GM19468 (cell line): ENCODE measurements around the gene ABI2.
"Not testable (repeated sequence)": the region's sequence is repeated elsewhere in the genome, so short reads cannot be mapped to it uniquely, and the experiment has no call there.

Experiments used
- ATAC-seq: cut with Tn5 transposase; IDR thresholded peaks from one replicate; pipeline ENCODE4 v1.9.1; 2021; ENCODE audit warnings: mild to moderate bottlenecking, moderate library complexity, moderate number of reproducible peaks; ENCODE audit not compliant: unreplicated experiment; ENCODE audit errors: extremely low read depth

The ABI2 gene

DNA sequence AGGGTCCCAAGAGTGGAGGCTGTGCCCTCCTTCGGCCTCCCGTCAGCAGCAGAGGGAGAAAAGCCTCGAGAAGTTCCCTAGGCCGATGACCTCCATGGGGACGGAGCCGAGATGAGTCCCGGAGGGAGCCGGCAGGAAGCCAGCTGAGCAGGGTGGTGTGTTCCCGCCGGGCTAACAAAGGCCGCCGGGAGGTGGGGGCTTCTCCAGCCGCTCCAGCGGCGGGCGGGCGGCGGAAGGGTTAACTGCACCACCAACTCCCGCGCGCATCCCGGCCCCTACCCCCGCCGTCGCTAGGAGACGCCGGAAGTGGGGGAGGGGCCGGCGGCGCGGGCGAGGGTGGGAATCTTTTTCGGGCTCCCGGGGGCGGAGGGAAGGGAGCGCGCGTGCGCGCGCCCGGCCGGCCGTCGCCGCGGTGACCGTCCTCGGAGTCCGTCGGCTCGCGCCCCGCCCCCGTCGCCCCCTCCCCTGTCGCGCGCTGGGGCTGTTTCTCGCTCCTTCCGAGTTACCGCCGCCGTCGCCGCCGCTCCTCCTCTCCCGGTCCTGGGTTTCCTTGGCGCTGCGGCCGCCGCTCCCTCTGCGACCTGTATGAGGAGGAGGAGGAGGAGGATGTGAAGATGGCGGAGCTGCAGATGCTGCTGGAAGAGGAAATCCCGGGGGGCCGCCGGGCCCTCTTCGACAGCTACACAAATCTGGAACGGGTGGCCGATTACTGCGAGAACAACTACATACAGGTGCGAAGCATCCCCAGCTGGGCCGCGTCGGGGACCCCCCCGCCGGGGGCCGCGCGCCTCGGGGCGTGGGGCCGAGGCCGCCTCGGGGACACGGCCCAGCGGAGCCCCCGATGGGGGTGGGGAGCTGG lies at the start of gene ABI2:
Gene ABI2, plus strand, starts transcription at position 494 of the 859 bp plus-strand sequence. Its CDS starts 121 bp downstream, at position 615.
- no peak for ATAC-seq

DNA sequence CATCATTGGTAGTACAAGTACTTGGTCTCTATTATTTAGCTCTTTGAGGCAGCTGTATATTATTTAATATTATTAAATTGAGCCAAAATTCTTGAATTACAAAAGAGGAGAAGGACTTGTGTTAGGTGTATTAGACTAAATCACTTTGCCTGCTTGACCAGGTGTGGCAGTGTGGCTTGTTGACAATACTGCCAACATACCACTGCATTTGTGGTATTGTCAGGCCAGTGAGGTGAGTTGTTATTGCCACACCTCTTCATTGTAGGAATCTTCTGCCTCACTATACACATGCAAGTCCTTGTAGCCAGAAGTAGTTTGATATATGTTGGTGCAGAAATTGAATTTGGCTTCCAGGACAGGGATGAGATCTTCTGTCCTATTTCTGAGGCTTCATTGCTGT lies 48.9 kb upstream of the ABI2 start:
- no peak for ATAC-seq

DNA sequence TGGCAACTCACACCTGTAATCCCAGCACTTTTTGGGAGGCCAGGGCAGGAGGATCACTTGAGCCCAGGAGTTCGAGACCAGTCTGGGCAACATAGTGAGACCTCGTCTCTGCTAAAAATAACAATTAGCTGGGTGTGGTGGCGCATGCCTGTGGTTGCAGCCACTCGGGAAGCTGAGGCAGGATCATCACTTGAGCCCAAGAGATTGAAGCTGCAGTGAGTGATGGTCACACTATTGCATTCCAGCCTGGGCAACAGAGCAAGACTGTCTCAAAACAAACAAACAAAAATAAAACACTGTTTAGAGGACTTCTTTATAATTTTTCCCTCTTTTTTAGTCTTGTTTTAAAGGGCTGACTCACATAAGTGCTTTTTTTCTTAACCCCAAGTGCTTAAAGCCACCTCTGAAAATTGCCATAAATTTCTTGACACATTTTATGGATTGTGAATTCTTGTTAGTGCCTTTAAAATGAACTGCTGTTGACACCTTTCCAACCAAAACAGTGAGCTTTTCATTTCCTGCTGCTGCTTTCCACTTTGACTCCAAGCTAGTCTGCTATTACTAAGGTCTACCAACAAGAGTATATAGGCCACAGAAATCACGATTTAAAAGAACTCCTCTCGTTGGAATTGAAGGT lies 47.6 kb upstream of the ABI2 start:
- no peak for ATAC-seq

DNA sequence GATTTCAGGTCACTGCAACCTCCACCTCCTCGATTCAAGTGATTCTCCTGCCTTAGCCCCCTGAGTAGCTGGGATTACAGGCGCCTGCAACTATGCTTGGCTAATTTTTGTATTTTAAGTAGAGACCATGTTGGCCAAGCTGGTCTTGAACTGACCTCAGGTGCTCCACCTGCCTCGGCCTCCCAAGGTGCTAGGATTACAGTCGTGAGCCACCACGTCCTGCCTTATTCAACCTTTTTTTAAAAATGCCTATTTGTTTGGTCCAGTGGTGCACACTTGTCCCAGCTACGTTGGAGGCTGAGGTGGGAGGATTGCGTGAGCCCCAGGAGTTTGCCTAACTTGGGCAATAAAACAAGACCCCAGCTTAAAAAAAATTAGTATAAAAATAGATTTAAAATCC lies 46.1 kb upstream of the ABI2 start:
- ATAC-seq = no peak

DNA sequence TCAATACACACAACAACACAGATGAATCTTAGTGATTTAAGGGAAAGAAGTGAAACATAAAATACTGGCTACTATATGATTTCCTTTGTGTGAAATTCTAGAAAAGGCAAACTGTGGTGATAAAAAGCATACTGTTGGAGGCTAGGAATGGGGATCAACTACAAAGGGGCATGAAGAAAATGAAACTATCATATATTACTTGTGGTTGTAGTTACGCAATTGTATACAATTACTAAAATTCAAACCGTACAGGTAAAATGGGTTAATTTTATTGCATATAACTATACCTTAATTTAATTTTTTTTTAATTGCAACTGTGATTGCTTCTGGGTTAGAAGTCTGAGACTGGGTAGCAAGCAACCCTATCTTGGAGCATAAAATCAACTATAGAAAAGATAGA lies 41.7 kb upstream of the ABI2 start:
- no peak for ATAC-seq

DNA sequence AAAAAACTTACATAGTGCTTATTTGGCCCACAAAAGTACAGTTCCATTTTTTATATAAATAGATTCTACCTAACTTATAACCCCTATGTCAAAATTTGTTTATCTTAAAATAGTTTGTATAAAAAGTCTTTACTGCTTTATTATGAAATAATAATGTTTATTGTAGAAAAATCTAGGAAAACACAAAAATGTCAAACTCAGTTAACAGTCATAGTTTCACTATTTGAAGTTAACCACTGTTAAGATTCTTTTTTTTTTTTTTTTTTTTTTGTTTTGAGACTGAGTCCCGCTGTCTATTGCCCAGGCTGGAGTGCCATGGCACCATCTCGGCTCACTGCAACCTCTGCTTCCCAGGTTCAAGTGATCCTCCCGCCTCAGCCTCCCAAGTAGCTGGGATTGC lies 26.5 kb upstream of the ABI2 start:
- no peak for ATAC-seq

DNA sequence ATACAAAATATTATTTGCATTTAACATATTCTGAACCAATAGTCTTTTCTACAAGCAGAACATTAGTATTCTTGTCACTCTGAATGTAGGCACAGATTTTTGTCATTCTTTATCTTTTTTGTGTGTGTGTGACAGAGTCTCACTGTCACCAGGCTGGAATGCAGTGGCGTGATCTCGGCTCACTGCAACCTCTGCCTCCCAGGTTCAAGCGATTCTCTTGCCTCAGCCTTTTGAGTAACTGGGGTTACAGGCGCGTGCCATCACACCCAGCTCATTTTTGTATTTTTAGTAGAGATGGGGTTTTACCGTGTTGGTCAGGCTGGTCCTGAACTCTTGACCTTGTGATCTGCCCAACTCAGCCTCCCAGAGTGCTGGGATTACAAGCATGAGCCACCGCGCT lies 25.6 kb upstream of the ABI2 start:
- not testable (repeated sequence) for ATAC-seq

DNA sequence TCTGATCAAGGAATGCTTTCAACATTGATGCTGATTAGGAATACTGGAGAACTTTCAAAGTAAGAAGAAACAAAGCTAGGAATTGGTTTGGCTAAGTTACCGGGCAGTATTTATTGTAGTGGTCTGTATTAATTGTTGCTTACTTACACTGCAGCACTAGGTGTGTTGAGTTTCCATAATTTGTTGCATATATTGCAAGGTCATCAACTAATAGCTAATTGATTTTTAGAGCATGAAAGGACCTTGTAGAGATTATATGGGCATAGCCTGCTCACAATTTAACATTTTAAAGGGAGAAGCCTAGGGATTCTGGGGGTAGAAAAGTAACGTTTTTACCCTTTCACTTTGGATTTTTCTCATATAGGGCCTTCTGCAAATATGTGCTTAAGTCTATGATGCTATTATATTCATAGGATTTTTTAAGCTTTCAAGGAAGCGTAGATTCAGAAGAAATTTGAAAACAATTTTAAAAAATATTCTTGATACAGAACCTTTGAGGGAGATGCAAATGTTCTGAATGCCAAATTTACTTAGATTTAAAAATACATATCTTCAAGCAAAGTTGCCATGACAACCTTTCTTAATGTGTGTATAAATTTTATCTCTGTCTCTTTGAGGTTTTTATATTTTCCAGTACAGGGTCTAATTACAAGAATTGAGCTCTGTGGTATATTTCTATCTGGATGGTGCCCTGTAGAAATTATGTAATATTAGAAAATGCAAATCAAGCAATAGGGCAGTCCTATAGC lies 17.3 kb upstream of the ABI2 start:
- ATAC-seq = no peak

DNA sequence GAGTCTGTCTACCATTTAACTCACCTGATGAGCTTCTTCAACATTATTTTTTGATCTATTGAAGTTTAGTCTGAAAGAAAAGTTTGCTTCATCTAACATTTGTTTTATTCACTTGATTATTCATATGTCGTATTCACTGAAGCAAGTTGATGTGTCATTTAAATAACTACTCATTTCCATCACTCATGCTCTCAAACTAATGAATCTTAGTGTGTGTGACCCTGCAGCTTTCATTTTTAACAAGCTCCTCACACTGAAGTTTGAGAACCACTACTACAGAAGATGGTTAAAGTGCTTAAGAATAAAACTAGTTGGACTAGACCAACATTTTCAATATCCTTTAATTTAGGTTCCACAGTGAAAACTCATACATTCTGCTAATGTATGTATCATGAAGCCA lies 1.8 kb upstream of the ABI2 start:
- ATAC-seq = no peak

DNA sequence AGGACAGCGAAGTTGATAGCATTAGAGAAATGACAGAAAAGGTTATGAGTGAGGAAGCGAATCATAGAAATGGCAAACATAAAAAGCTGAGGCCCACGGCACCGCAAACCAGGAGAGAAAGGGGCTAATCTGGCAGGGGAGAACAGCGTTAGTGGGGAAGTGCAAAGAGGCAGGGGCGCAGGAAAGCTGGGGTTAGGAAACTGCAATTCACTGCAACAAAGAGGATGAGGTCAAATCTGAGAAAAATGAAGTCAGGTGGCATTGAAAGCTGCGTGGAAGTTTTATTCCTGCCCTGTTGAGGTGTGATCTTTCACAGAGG lies 653 bp upstream of the ABI2 start:
- no peak for ATAC-seq

DNA sequence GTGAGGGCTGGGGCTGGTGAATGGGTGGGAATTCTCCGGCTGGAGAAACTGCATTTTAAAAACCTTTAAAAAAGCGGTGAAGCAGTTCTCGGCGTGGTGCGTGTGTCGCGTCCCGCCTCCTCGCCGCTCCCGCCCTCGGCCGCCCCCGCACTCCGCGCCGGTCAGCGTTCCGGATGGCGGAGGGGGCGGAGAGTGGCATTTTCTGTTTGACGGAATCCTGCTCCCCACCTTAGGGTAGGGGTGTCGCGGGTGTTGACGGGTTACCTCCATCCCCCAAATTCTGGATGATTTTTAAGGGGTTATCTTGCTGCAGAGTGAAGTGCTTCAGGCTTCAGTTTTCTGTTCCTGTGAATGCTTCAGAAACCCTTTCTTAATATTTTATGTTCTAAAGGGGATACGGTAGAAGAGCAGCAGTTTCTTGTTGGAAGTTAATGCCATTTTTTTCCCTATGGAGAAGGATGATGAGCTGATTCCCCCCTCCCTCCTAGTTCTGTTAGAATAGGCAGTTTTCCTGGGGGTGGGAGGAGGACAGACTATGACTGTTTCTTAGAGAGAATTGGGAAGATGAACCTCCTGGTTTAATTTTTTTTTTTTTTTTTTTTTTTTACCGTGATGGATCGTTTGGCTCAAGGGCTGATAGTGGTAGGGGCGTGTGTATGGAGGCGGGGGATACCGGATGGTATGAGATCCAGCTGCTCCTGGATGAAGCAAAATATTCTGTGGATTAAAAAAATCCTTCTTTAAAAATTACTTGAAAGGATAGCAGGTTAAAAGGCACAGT lies 756 bp downstream of the ABI2 start:
- ATAC-seq = no peak

DNA sequence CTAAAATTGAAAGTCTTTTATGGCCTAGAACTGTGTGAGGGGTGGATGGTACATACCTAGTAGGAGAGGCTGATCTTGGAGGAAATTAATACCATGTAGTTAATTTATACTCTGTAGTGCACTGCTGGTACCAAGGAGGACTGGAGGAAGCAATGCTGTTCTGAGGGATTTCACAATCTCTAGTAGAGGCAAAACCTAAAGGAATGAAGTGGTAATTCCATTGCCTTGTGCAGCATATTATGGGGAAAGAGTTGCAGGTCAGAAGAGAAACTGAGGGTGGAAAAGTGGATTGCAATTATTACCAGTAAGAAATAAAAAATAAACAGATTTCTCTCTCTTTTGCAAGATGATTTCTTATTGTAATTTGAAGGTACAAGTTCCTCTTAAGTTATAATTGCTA lies 2.2 kb downstream of the ABI2 start:
- ATAC-seq = no peak

DNA sequence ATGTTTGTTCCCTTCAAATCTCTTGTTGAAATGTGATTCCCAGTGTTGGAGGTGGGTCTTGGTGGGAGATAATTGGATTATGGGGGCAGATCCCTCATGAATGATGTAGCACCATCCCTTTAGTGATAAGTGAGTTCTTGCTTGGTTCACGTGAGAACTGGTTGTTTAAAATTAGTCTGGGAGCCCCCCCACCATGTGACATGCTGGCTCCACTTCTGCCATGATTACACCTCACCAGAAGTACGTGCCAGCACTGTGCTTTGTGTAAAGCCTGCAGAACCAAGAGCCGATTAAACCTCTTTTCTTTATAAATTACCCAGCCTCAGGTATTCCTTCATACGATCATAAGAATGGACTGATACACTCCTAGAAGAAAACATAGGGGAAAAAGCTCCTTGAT lies 10.1 kb downstream of the ABI2 start:
- no peak for ATAC-seq

DNA sequence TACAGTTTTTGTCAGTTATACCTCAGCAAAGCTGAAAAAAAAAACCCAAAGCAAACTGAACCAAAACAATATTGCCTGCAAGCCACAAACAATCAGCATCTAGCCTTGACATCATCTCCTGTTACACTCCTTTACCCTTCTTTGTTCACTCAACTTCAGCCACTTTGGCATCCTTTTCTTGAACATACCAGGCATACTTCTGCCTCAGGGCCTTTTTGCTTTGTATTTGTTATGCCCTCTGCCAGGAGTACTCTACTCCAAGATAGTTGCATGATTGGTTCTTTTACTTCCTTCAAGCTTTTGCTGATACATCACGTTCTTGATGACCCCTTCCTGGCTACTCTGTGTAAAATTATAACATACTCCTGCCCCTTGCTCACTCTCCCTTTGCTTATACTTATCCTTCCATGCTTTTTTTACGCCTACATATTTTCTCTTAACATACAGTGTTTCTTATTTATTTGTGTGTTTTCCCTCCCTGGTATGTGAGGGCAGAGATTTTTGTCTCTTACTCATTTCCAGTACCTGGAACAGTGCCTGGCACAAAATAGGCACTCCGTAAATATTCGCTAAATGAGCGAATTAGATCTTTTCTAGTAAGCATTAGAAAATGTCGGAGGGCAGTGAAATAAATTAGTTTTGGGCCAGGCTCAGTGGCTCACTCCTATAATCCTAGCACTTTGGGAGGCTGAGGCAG lies 12.7 kb downstream of the ABI2 start:
- ATAC-seq = no peak

DNA sequence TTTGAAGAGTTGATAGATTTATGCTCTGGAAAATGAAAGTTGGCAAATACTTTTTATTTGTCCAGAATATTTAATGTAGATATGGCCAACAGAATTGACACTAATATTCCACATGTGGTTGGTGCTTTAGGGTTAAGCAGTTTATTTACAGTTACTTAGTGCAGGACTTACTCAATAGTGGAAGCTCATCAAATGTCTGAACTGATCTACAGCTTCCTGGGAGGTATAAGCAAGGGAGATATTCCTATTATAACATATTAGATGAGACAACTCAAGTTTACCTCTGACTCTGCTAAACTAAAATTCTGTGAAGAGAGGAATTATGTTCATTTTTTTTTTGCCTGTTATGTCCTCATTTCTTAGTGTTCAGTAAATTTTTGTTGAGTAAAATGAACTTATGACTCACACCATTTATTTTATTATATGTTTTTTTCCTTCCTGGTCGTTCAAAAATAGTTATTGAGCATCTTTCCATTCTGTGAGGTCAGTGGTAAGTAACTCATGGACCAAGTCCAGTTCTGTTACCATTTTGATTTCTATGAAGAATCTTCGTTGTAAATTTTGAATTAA lies 13.6 kb downstream of the ABI2 start:
- no peak for ATAC-seq

DNA sequence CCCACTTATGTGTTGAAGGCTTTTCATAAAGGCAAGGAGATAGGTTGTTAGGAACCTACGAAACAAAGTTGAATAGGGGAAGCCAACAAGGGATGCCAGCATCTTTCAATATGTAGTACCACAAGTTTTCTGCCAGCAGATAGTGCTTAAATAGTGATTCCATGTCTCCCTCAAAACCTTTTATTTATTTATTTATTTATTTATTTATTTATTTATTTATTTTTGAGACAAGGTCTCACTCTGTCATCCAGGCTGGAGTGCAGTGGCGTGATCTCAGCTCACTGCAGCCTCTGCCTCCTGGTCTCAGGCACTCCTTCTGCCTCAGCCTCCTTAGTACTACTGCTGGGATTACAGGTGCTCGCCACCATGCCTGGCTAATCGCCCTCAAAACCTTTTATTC lies 14.2 kb downstream of the ABI2 start:
- ATAC-seq = not testable (repeated sequence)

DNA sequence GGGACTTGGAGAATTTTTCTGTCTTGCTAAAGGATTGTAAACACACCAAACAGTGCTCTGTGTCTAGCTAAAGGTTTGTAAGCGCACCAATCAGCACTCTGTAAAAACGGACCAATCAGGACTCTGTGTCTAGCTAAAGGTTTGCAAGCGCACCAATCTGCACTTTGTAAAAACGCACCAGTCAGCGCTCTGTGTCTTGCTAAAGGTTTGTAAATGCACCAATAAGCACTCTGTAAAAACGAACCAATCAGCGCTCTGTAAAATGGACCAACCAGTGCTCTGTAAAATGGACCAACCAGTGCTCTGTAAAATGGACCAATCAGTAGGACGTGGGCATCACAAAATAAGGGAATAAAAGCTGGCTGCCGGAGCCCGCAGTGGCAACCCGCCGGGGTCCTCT lies 16.5 kb downstream of the ABI2 start:
- ATAC-seq = no peak

DNA sequence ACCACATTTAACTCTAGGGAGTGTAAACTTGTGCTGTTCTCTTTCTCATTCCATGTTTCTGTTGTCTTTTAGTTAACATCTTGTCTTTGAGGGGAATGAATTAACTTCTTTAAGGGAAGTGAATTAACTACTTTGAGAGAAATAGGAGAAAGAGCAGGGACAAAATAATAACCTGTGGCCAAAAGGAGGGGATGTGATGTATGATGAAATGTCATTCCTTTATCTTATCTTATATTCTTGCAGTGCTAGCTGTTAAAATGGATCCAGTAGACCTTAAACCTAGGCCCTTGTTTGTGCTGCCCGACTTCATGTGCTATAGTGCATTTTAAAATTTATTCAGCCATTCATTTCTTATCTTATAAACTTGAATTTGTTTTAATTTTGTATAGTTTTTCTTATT lies 18.4 kb downstream of the ABI2 start:
- ATAC-seq = no peak

DNA sequence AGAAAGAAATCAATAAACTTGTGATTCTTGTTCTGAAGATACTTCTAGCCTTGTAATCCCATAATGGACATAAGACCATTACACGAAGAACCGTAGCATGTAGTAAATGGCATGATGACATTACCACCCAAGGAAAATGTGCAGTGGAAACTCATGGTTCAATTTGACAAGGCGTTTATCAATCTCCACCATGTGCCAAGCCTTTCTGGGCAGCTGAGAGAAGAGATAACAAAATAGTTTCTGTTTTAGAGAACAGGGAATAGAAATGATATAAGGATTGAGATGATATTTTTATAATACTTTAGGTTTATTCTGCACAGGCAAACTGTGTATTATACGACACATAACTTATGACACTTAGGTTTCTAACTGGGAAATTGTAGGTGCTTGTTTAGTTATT lies 19.2 kb downstream of the ABI2 start:
- ATAC-seq = no peak
